ENCODE results near the gene PFDN4.

The PFDN4 gene

DNA sequence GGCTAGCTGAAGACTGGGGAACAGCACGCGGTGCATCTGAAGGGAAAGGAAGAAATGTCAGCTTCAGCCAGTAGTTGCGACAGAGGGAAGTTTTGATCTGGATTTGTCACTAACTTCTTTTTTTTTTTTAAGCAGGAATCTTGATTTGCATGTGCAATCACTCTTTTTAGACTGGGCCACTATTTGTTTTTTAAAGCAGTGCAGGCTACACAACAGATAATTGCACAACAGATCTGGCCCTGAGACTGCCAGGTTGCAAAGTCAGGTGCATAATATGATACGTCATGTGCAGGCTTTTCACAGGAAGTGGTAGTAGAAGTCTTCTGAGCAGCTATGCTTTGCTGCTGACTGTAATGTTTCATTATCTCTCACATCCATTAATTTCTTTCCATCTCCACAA, 13.5 kb downstream of the PFDN4 start:
- Histone ChIP-seq H3K9me3 (ENCODE audit: insufficient read depth, low read length) (no peaks in the 10 kb centered on the region), H3K4me2 (ENCODE audit: low read depth, low read length, poor library complexity, severe bottlenecking) (no peak overlapping the region)

DNA sequence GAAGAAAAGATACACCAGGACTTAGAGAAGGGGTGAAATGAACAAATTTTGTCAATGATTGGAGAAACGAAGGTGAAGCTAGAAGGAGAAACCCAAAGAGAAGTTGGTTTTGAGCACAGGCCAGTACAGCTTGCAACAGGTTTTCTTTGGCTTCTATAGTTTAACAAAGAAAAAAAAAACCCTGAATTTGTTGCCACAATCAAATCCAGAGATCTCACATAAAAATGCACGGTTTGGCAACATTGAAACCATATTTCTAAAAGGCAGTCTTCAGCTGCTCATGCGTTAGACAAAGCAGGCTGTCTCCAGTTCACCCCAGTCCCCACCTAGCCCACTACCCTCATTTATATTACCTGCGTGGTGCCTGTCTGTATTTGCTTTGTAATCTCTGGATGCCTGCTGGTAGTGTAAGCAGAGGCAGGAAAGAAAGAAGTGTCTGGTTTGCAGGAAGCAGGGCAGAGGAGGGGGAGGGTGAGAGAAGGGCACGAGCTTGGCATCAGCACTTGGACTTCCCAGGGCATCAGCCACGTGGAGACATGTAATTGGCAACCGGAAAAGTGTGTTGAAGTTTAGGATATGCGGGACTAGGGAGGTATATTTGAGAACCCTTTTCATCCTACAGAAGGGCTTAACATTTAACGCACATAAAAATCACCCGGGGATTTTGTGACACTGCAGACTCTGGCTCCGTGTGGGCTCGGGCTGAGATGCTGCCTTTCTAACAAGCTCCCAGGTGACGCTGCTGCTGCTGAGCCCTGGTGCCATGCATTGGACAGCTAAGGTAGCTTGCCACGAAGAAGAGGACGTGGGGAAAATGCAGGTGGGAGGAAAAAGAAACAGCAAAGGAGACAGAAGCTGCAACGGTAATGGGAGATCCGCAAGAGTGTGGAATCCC, 14.4 kb downstream of the PFDN4 start:
- no peak for TF ChIP-seq EZH2phosphoT487 (conservative IDR thresholded peaks at IDR 0.05; ENCODE audit: low read length)
- TF ChIP-seq, protein P1, sequence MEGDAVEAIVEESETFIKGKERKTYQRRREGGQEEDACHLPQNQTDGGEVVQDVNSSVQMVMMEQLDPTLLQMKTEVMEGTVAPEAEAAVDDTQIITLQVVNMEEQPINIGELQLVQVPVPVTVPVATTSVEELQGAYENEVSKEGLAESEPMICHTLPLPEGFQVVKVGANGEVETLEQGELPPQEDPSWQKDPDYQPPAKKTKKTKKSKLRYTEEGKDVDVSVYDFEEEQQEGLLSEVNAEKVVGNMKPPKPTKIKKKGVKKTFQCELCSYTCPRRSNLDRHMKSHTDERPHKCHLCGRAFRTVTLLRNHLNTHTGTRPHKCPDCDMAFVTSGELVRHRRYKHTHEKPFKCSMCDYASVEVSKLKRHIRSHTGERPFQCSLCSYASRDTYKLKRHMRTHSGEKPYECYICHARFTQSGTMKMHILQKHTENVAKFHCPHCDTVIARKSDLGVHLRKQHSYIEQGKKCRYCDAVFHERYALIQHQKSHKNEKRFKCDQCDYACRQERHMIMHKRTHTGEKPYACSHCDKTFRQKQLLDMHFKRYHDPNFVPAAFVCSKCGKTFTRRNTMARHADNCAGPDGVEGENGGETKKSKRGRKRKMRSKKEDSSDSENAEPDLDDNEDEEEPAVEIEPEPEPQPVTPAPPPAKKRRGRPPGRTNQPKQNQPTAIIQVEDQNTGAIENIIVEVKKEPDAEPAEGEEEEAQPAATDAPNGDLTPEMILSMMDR (IDR thresholded peaks at IDR 0.05; ENCODE audit: insufficient read depth, low read length, poor library complexity, severe bottlenecking) = no peak
- H2AFZ ChIP-seq (ENCODE audit: low read depth, low read length, severe bottlenecking) = no peak overlapping the region
- H3K9me2 ChIP-seq (replicated peaks; ENCODE audit: insufficient read depth, low read length) = no peaks in the 10 kb centered on the region
- no peak overlapping the region for H3K4me3 ChIP-seq (ENCODE audit: insufficient read depth, low read length, poor library complexity, severe bottlenecking)
- no peak overlapping the region for H3K27ac ChIP-seq (ENCODE audit: low read depth, low read length)
- H4K20me1 ChIP-seq (ENCODE audit: low read depth, low read length) = no peaks in the 10 kb centered on the region
- H3K9ac ChIP-seq (ENCODE audit: low read length) = no peak overlapping the region
- no peaks in the 10 kb centered on the region for H3K9me3 ChIP-seq (ENCODE audit: insufficient read depth, low read length)
- H3F3A ChIP-seq (ENCODE audit: insufficient read depth) = 0 out of 2 replicates have a peak, but pooled peaks cover 3% of the 10 kb centered on the region
- no peaks in the 10 kb centered on the region for H3K79me2 ChIP-seq (ENCODE audit: insufficient read depth, low read length)
- H3K27me3 ChIP-seq (ENCODE audit: low read length) = no peaks in the 10 kb centered on the region
- H3K36me3 ChIP-seq (ENCODE audit: low read length) = no peaks in the 10 kb centered on the region
- H3K4me2 ChIP-seq (ENCODE audit: low read depth, low read length, poor library complexity, severe bottlenecking) = no peak overlapping the region

More for the DNA sequence above, 13.5 kb downstream of the PFDN4 start:
- Histone ChIP-seq H3K9ac (ENCODE audit: low read length) (no peak overlapping the region), H3K27ac (ENCODE audit: low read depth, low read length) (no peak overlapping the region), H2AFZ (ENCODE audit: low read depth, low read length, severe bottlenecking) (no peak overlapping the region), H3K27me3 (ENCODE audit: low read length) (no peaks in the 10 kb centered on the region), H3F3A (ENCODE audit: insufficient read depth) (0 out of 2 replicates have a peak, but pooled peaks cover 3% of the 10 kb centered on the region), H3K4me3 (ENCODE audit: insufficient read depth, low read length, poor library complexity, severe bottlenecking) (no peak overlapping the region), H3K79me2 (ENCODE audit: insufficient read depth, low read length) (no peaks in the 10 kb centered on the region), H3K36me3 (ENCODE audit: low read length) (no peaks in the 10 kb centered on the region), H3K9me2 (replicated peaks; ENCODE audit: insufficient read depth, low read length) (no peaks in the 10 kb centered on the region), H4K20me1 (ENCODE audit: low read depth, low read length) (no peaks in the 10 kb centered on the region)
- TF ChIP-seq, protein P1 (IDR thresholded peaks at IDR 0.05; ENCODE audit: insufficient read depth, low read length, poor library complexity, severe bottlenecking) = no peak

DNA sequence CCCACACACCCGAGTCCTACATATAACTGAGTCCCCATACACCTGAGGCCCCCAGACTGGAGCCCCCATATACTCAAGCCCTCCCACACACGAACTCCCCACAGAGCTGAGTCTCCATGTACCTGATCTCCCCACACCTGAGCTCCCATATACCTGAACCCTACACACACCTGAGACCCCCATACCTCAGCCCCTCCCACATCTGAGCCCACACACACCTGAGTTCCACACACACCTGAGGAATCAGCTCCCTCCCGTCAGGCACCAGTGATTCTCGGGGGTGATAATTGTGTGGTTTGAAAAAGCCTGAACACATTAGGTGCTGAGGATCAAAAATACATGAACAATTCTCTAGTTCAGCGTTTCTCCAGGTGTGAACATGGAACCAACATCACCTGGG, 15.4 kb downstream of the PFDN4 start:
- Histone ChIP-seq H3K27ac (ENCODE audit: low read depth, low read length) (no peak overlapping the region), H3K79me2 (ENCODE audit: insufficient read depth, low read length) (no peaks in the 10 kb centered on the region), H3K27me3 (ENCODE audit: low read length) (no peaks in the 10 kb centered on the region), H3K4me3 (ENCODE audit: insufficient read depth, low read length, poor library complexity, severe bottlenecking) (no peak overlapping the region), H2AFZ (ENCODE audit: low read depth, low read length, severe bottlenecking) (no peak overlapping the region), H3K9me2 (replicated peaks; ENCODE audit: insufficient read depth, low read length) (no peaks in the 10 kb centered on the region), H3F3A (ENCODE audit: insufficient read depth) (0 out of 2 replicates have a peak, but pooled peaks cover 3% of the 10 kb centered on the region), H3K36me3 (ENCODE audit: low read length) (no peaks in the 10 kb centered on the region), H3K4me2 (ENCODE audit: low read depth, low read length, poor library complexity, severe bottlenecking) (no peak overlapping the region), H3K9me3 (ENCODE audit: insufficient read depth, low read length) (no peaks in the 10 kb centered on the region), H3K9ac (ENCODE audit: low read length) (no peak overlapping the region), H4K20me1 (ENCODE audit: low read depth, low read length) (no peaks in the 10 kb centered on the region)
- TF ChIP-seq EZH2phosphoT487 (conservative IDR thresholded peaks at IDR 0.05; ENCODE audit: low read length) = no peak
- TF ChIP-seq, protein P1 (IDR thresholded peaks at IDR 0.05; ENCODE audit: insufficient read depth, low read length, poor library complexity, severe bottlenecking) = no peak
